GM12878 (cell line): ENCODE data around the gene HAPSTR1. TPM values are rescaled to one million over a fixed set of nuclear protein-coding genes. Genes with fewer than 3 reads are reported as not detected.

Source experiments
- ATF3 ChIP-seq: IDR thresholded peaks from 2 replicates; pipeline ENCODE4 v1.6.1; 2011; ENCODE audit warnings: low read depth, mild to moderate bottlenecking, low read length, moderate library complexity, borderline replicate concordance; ENCODE audit errors: extremely low read depth
- BCL11A ChIP-seq: IDR thresholded peaks from 2 replicates; pipeline ENCODE4 v1.6.1; 2011; ENCODE audit warnings: low read depth, low read length
- BMI1 ChIP-seq: fragments of 450-650 bp; IDR thresholded peaks from 2 replicates; pipeline ENCODE4 v1.6.1; 2016; ENCODE audit warnings: mild to moderate bottlenecking, moderate library complexity, borderline replicate concordance
- CBFB ChIP-seq: IDR thresholded peaks from 2 replicates; pipeline ENCODE4 v1.6.1; 2016; ENCODE audit warnings: antibody characterized with exemption, low read depth
- CBX3 ChIP-seq: fragments of 200-600 bp; sonication (generic); IDR thresholded peaks from 2 replicates; pipeline ENCODE4 v1.6.1; 2016; ENCODE audit warnings: low read depth, borderline replicate concordance
- CEBPB ChIP-seq, 2 experiments: fragments of 150-350 bp in 1 of 2; IDR thresholded peaks; 2 replicates each; pipeline ENCODE4 v1.6.1; 2012 to 2014; ENCODE audit warnings: low read depth in 2 of 2, low read length in 2 of 2, borderline replicate concordance in 1 of 2, inconsistent platforms in 1 of 2
- CREM ChIP-seq: IDR thresholded peaks from 2 replicates; pipeline ENCODE4 v1.6.1; 2014; ENCODE audit warnings: antibody characterized with exemption, low read depth
- EP300 ChIP-seq, 2 experiments: fragments of 150-350 bp in 1 of 2; IDR thresholded peaks; 2 replicates each; pipeline ENCODE4 v1.6.1; 2011 to 2012; ENCODE audit warnings: low read depth in 2 of 2, low read length in 2 of 2, borderline replicate concordance in 1 of 2, improper control_type of control experiment in 1 of 2, inconsistent platforms in 1 of 2; ENCODE audit not compliant: control insufficient read depth in 1 of 2
- IKZF2 ChIP-seq, 2 experiments: fragments of 450-650 bp; IDR thresholded peaks; 2 replicates each; pipeline ENCODE4 v1.6.1; 2017; ENCODE audit warnings: mild to moderate bottlenecking in 2 of 2, moderate library complexity in 2 of 2
- JUNB ChIP-seq: IDR thresholded peaks from 2 replicates; pipeline ENCODE4 v1.6.1; 2016; ENCODE audit warnings: antibody characterized with exemption, mild to moderate bottlenecking
- JUND ChIP-seq: IDR thresholded peaks from 2 replicates; pipeline ENCODE4 v1.6.1; 2012; ENCODE audit warnings: low read depth, mild to moderate bottlenecking, low read length, improper control_type of control experiment, moderate library complexity
- KAT2A ChIP-seq: conservative IDR thresholded peaks from 2 replicates; pipeline ENCODE4 v1.6.1; 2011; ENCODE audit warnings: low read depth, low read length; ENCODE audit not compliant: control insufficient read depth
- MEF2B ChIP-seq: fragments of 450-650 bp; IDR thresholded peaks from 2 replicates; pipeline ENCODE4 v1.6.1; 2018; ENCODE audit warnings: mild to moderate bottlenecking, moderate library complexity; ENCODE audit not compliant: partially characterized antibody, poor library complexity, severe bottlenecking
- NR2F1 ChIP-seq: fragments of 450-650 bp; conservative IDR thresholded peaks from 2 replicates; pipeline ENCODE4 v1.6.1; 2017; ENCODE audit warnings: mild to moderate bottlenecking
- PML ChIP-seq: IDR thresholded peaks from 2 replicates; pipeline ENCODE4 v1.6.1; 2012; ENCODE audit warnings: low read length, inconsistent platforms
- POLR2AphosphoS2 ChIP-seq: IDR thresholded peaks from 2 replicates; pipeline ENCODE4 v1.6.1; 2011; ENCODE audit warnings: low read depth, mild to moderate bottlenecking, low read length, improper control_type of control experiment, moderate library complexity
- POLR2AphosphoS5 ChIP-seq: IDR thresholded peaks from 2 replicates; pipeline ENCODE4 v1.6.1; 2011; ENCODE audit warnings: mild to moderate bottlenecking, low read length, inconsistent platforms
- RFX5 ChIP-seq: IDR thresholded peaks from 2 replicates; pipeline ENCODE4 v1.6.1; 2011; ENCODE audit warnings: low read depth, low read length, improper control_type of control experiment
- SIN3A ChIP-seq: IDR thresholded peaks from 2 replicates; pipeline ENCODE4 v1.6.1; 2012; ENCODE audit warnings: low read depth, low read length, improper control_type of control experiment
- SMARCA5 ChIP-seq: fragments of 450-650 bp; IDR thresholded peaks from 2 replicates; pipeline ENCODE4 v1.6.1; 2017; ENCODE audit warnings: mild to moderate bottlenecking
- SPI1 ChIP-seq: IDR thresholded peaks from 2 replicates; pipeline ENCODE4 v1.6.1; 2011; ENCODE audit warnings: low read depth, mild to moderate bottlenecking, low read length, moderate library complexity, borderline replicate concordance; ENCODE audit not compliant: insufficient read depth
- SUZ12 ChIP-seq: fragments of 200-600 bp; sonication (generic); IDR thresholded peaks from one replicate; pipeline ENCODE4 v1.6.1; 2018; ENCODE audit warnings: antibody characterized with exemption, mild to moderate bottlenecking; ENCODE audit not compliant: unreplicated experiment
- TAF1 ChIP-seq: IDR thresholded peaks from 2 replicates; pipeline ENCODE4 v1.6.1; 2011; ENCODE audit warnings: mild to moderate bottlenecking, low read depth, low read length, borderline replicate concordance
- TBL1XR1 ChIP-seq: IDR thresholded peaks from 2 replicates; pipeline ENCODE4 v1.6.1; 2012; ENCODE audit warnings: low read depth, low read length, improper control_type of control experiment
- ZNF274 ChIP-seq: IDR thresholded peaks from one replicate; pipeline ENCODE4 v1.8.0; 2011; ENCODE audit not compliant: insufficient read length, insufficient read depth
- ZNF622 ChIP-seq: fragments of 450-650 bp; IDR thresholded peaks from 2 replicates; pipeline ENCODE4 v1.6.1; 2017; ENCODE audit warnings: mild to moderate bottlenecking, inconsistent platforms
- ZSCAN29 ChIP-seq: fragments of 450-650 bp; IDR thresholded peaks from 2 replicates; pipeline ENCODE4 v1.6.1; 2017; ENCODE audit warnings: mild to moderate bottlenecking, moderate library complexity
- polyA plus RNA-seq, 11 experiments: library from polyadenylated mRNA; depleted of rRNA in 4 of 11; unstranded in 6 of 11; stranded (reverse) in 5 of 11; fragments of >200 nt; fragmentation: Nextera tagmentation in 4 of 11; fragmentation: Illumina TruSeq in 1 of 11; extraction: Ambion mirVana in 4 of 11; extraction: Trizol in 1 of 11; gene quantifications; 1 replicate in 1 of 11; 2 replicates in 10 of 11; pipeline versions ENCODE4 v1.2.1 to v1.2.3, GENCODE V29; 2011 to 2016; ENCODE audit warnings: inconsistent platforms in 2 of 11, missing spikeins in 2 of 11, low read depth in 1 of 11
- total RNA-seq, 4 experiments: library from RNA; depleted of rRNA in 3 of 4; stranded (reverse); fragments of >200 nt in 3 of 4; fragmentation: Illumina TruSeq in 1 of 4; extraction: Trizol in 1 of 4; gene quantifications; 2 replicates each; pipeline versions ENCODE4 v1.2.1 to v1.2.3, GENCODE V29; 2013 to 2021
- TF ChIP-seq, protein P1 (sequence below): IDR thresholded peaks from 2 replicates; pipeline ENCODE4 v1.6.1; 2011; ENCODE audit warnings: low read depth, low read length, improper control_type of control experiment, borderline replicate concordance
- TF ChIP-seq, protein P2 (sequence below): fragments of 450-650 bp; IDR thresholded peaks from 2 replicates; pipeline ENCODE4 v1.6.1; 2014; ENCODE audit warnings: mild to moderate bottlenecking
- TF ChIP-seq, protein P3 (sequence below): IDR thresholded peaks from 2 replicates; pipeline ENCODE4 v1.6.1; 2012; ENCODE audit warnings: low read length, inconsistent platforms

Gene HAPSTR1
- total and polyA plus RNA-seq, 10 of the 15 experiments (the other 5 are each of a cell fraction or from before 2014, with no cell fraction given): 8.7 to 52.5 (median 23.1) TPM

- TF ChIP-seq CBX3 (no peak), SIN3A (no peak), POLR2AphosphoS5 (no peak), BMI1 (no peak), CBFB (no peak), JUNB (peak; percentile 88), PML (no peak), CREM (peak; percentile 40; the same call in 1 of the 2 replicates), JUND (peak; percentile 46; the same call in 1 of the 2 replicates), MEF2B (no peak), POLR2AphosphoS2 (no peak), BCL11A (peak; percentile 58), KAT2A (no peak), SMARCA5 (no peak), IKZF2 (IDR thresholded peaks at IDR 0.05) (peak; percentile 75 to 83; a peak in 3 of 4 replicates), ZNF274 (no peak), TBL1XR1 (no peak), ZNF622 (no peak), CEBPB (IDR thresholded peaks at IDR 0.05; ENCODE audit: borderline replicate concordance in 1 of 2, low read depth in 2 of 2, low read length in 2 of 2) (no peak), TAF1 (no peak), ATF3 (peak; percentile 35; the same call in 1 of the 2 replicates), SPI1 (peak; percentile 65), RFX5 (no peak), EP300 (IDR thresholded peaks at IDR 0.05; ENCODE audit: borderline replicate concordance in 1 of 2, control insufficient read depth in 1 of 2, low read depth in 2 of 2, low read length in 2 of 2) (no peak; a peak in 1 of 4 replicates), SUZ12 (no peak), ZSCAN29 (no peak), NR2F1 (peak; percentile 39; the same call in 1 of the 2 replicates)
- TF ChIP-seq, protein P1, sequence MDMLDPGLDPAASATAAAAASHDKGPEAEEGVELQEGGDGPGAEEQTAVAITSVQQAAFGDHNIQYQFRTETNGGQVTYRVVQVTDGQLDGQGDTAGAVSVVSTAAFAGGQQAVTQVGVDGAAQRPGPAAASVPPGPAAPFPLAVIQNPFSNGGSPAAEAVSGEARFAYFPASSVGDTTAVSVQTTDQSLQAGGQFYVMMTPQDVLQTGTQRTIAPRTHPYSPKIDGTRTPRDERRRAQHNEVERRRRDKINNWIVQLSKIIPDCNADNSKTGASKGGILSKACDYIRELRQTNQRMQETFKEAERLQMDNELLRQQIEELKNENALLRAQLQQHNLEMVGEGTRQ: no peak
- TF ChIP-seq, protein P2, sequence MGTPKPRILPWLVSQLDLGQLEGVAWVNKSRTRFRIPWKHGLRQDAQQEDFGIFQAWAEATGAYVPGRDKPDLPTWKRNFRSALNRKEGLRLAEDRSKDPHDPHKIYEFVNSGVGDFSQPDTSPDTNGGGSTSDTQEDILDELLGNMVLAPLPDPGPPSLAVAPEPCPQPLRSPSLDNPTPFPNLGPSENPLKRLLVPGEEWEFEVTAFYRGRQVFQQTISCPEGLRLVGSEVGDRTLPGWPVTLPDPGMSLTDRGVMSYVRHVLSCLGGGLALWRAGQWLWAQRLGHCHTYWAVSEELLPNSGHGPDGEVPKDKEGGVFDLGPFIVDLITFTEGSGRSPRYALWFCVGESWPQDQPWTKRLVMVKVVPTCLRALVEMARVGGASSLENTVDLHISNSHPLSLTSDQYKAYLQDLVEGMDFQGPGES: no peak
- TF ChIP-seq, protein P3, sequence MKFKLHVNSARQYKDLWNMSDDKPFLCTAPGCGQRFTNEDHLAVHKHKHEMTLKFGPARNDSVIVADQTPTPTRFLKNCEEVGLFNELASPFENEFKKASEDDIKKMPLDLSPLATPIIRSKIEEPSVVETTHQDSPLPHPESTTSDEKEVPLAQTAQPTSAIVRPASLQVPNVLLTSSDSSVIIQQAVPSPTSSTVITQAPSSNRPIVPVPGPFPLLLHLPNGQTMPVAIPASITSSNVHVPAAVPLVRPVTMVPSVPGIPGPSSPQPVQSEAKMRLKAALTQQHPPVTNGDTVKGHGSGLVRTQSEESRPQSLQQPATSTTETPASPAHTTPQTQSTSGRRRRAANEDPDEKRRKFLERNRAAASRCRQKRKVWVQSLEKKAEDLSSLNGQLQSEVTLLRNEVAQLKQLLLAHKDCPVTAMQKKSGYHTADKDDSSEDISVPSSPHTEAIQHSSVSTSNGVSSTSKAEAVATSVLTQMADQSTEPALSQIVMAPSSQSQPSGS: peak; percentile 48; the same call in 1 of the 2 replicates
Measured at GRCh38 chr16:9047689-9048301, 43.6 kb upstream of the HAPSTR1 start (continued).
